Measurements from ENCODE around the gene ALDH1A3.

The ALDH1A3 gene

DNA sequence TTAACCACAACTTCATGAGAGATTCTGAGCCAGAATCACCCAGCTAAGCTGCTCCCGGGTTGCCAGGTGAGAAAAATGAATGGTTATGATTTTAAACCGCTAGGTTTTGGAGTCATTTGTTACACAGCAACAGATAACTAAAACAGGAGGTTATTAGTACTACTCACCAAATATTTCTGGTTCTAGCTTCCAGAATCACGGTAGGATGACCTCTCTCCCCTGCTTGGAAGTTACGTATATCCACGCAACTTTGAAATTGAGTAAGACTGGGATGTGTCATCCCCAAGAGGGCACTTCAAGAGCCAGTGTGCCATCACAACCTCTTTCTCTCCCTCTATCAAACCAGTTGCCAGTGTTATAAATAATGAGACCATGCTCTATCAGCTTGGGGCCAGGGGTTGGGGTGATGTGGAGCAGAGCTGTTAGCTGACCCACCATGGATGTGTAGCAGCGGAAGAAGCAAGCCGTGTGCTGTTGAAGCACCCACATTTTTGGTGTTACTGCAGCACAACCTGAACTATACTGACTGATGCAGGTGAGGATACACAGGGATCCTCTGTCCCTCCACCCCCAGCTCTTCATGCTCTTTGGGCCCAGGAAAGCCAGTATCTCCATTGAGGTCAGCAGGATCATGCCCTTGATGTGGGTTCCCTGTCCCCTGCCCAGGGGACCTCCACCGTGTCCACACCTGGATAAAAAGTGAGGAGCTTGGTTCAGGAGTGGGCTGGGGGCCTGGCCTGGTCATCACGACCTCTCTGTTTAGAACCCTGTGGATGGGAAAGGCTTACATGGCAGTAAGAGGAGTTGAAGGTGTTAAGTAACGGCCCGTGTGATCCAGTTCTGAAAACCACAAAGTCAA, 19.4 kb upstream of the ALDH1A3 start:
- DNase-seq = no peak

DNA sequence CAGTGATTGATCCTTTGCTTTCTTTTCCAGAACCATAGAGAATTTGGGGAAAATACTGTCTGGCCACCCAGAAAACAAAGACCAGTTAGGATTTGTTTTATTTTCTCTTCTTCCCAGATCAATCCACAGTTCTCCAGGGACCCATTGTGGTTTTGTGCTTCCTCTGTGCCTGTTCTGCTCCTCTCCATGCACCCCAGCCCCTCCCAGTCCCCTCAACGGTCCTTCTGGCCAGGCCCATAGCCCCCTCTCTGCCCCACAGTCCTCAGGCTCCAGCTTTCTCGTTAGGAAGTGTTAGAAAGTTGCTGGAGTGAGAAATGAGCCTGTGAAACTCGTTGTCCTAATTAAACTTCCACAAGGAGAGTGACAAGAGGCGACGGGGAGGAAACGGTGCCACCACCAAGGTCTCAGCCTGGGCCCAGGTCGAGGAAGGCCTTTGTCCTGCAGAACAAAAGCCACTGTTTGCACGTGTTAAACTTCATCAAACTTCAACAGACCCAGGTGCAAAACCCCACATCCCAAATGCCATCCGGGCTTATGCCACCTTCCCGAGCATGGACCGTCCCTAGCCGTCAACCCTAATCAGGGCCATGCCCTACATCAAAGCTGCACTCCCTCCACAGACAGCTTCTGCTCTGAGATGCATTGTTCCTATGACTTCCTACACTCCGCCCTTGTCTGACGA, 18.7 kb upstream of the ALDH1A3 start:
- DNase-seq = no peak

DNA sequence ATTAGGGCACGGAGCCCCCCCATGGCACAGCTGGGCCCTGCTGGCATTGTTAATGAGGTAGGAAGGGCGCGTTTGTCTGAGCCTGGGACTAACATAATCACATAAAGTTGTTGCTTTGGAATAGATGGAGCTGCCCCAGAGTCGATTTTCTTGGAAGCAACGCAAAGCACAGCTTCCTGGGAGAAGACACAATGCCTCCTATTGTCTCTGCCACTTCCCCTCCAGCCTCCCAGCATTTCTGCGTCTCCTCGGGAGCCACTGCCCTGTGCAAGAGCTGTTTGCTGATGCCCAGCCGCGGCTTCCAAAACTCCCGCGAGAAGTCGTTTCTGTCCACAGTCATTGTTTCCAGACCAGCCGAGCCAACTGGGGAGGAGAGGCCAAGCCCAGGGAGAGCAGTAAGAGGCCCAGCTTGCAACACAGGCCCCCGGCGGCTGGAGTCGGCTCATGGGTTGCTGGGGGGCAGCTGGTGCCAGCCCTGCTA, 18.1 kb upstream of the ALDH1A3 start:
- no peak for DNase-seq

- DNase-seq = no peak
Observed at GRCh38 chr15:100862162-100862561, 17.5 kb upstream of the ALDH1A3 start.

DNA sequence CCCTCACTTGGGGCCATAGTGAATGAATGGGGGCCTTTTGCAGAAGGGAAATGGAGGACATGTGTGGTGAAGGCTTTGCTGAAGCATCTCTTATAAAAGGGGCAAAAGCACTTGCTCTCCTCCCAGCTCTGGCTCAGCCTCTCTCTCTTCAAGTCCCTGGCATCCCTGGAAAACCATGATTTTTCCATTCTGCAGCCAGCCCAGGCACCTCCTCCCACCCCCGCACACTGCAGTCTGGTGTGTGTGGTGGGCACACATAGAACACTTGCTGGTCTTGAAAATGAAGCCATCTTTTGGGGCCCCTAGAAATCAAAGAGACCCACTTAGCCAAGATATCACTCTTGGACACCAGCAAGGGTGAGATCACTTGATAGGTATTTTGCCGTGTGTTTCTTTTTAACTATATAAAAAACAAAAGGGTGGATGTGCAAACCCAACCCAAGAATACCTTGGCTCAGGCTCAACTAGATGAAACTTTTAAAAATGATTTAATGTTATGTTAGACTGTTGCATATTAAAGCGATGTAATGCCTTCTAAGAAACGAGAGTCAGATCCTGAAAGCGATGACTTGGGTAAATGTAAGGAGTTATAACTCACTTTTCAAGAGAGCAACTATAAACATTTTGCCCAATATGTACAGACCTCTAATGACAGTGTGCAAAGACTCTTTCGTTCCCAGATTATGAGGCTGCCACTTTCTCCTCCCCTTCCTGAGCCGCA, 16.4 kb upstream of the ALDH1A3 start:
- no peak for DNase-seq

DNA sequence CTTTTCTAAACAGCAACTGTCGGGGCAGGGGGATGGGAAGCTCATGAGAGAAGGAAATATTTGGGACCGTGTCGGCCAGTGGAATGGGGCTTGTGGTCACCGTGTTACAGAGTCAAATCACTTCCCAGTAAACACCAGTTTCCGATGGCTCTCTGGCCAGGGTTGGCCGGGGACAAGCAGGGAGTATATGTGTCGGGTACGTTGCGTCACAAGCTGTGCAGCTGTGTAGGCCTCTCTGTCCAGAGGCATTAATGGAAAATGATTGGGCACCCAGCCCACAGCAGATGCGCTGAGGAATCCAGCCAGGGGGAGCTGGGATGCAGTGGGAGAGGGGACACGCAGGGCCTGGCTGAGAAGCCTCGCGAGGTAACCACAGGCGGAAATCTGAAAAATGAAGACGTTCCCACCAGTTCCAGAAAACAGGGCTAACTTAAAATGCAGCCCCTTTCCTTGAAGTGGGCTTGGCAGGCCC, 15.8 kb upstream of the ALDH1A3 start:
- DNase-seq = no peak

- no peak for DNase-seq
Observed at GRCh38 chr15:100866386-100867330, 13.0 kb upstream of the ALDH1A3 start.

DNA sequence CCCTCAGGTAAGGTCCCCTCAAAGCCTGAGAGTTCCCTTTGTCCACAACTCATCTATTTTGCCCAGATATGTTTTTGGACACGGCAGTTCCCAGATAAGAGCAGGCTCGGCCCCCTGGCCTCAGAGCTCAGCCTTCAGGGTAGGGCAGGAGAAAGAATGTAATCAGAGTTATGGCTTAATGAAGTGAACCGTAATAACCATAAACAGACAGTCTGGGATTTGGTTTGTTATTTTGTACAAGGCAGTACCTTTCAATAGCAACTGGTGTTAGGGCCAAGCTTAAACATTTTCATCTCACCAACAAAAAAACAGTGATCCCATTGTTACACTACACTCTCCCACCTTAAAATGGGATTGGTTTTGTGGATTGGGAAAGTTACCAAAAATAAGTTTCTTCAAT, 12.2 kb upstream of the ALDH1A3 start:
- no peak for DNase-seq

DNA sequence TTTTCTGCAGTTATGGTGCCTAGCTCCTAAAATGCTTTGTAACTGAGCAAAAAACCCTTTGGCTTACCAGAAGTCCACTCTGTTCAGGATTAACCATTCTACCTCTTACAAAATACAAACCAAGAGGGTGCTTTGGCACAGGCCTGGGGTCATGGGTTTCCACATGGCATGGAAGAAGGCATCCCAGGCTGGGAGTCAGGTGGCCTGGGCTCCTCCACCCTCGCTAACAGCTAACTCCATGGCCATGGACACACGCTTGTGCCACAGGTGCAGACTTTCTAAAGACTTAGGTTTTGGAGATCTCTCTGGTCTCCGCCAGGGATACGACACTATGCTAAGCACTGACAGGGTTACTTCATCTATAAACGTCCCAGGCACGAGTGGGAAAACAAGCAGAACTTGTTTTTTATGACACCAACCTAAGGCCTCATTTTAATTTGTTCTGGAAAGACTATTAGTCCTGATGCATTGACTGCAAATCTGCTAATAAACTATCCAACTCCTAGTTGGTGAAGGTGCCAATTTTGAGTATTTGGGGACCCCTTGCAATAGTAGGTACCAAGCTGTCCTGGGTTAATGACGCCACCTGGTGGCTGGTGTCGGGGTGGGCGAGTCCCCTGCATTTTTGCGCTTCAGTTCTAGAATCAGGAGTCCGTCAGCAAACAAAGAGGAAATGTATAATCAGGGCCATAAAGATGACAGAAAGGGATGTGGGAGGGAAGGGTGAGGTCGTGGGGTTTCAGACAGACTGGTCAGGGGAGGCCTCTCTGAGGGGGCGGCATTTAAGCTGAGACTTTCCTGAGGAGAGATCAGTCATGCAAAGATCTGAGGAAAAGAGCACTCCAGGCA, 10.3 kb upstream of the ALDH1A3 start:
- no peak for DNase-seq

GRCh38 chr15:100873029-100873677, 6.5 kb upstream of the ALDH1A3 start:
- peak; percentile 37 for DNase-seq

- DNase-seq = no peak
Observed at GRCh38 chr15:100875495-100875894, 4.1 kb upstream of the ALDH1A3 start.

- DNase-seq = no peak
Observed at GRCh38 chr15:100875976-100876375, 3.7 kb upstream of the ALDH1A3 start.

GRCh38 chr15:100877551-100877950, 2.1 kb upstream of the ALDH1A3 start:
- DNase-seq = no peak

DNA sequence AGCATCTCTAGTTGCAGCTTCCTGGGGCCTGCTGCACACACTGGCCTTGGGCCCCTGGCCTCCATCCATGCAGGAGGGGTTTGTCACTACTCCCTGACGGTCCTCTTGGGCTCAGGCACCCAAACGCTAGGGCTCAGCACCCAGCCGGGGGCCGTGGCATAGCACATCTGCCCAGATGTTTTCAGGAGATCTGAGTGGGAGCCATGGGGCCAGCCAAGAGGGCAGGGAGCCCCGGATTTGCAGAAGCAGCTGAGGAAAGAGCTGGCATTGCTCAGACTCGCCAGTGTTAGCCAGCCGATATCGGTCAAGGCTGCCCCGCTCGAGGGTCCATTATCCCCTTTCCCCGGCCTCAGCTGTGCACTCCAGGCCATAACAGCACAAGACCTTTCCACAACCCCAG, 1.5 kb upstream of the ALDH1A3 start:
- no peak for DNase-seq

- no peak for DNase-seq
Observed at GRCh38 chr15:100878648-100879047, 983 bp upstream of the ALDH1A3 start.

DNA sequence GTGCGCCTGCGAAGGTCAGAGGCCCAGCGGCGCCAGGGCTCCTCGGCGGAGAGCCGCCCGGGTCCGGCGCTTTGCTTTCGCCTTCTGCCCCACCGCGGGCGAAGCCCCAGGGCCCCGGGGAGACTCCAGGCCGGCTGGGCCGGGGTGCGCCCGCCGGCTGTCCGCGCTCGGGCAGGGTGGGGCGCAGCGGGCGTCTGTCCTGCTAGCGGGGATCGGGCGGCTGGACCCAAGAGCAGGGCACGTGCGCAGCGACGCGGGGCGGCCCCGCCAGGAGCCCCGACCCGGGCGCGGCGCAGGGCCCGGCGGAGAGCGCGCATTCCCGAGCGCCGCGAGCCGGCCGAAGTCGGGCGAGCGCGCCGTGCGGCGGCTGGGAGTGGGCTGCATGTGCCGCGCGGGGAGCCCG, 569 bp upstream of the ALDH1A3 start:
- DNase-seq = no peak

DNA sequence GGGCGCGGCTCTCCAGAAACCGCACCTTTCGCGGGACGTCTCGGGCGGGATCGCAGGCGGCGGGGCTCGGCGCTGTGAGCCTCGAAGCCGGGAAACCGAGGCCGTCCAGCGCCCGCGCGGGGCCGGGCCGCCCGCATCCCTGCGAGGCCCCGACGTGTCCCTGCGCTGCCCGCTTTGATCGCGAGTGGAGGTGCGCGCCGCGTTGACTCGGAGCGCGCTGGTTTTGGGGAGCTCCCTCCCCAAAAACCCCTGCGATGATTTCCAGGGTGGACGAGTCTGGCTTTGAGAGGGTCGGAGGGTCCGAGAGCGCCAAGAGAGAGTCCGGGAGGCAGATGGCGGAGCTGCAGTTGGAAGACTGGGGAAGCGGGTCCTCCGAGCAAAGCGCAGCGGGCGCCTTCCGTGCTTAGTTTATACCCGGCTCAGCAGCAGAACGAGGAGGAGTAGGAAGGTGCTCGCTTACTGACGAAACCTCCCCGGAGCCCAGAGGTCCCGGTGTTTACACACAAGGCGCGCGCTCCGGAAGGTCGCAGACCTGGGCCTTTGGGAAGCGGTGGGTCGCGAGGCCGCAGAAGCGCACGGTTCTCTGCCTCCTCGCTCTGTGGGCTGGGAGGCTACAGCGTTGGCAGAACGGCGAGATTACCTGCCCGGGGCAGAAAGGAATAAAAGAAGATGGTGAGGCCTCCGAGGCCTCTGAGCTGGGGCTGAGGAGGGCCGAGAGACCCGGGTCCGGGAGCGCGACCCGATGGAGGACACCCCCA, 687 bp downstream of the ALDH1A3 start:
- DNase-seq = no peak

- no peak for DNase-seq
Observed at GRCh38 chr15:100880897-100881242, 1.2 kb downstream of the ALDH1A3 start.

- DNase-seq = no peak
Observed at GRCh38 chr15:100881573-100882336, 2.1 kb downstream of the ALDH1A3 start.
